Endothelial cell of umbilical vein (primary cell): Measurements from ENCODE around the gene PIM1. TPM values are rescaled to one million over a fixed set of nuclear protein-coding genes. Genes with fewer than 3 reads are reported as not detected.

Experiments
- BruUV-seq: library from RNA; stranded (reverse); fragments of 400-500 nt; replicated peaks from 2 replicates; lab custom pipeline; 2021; lab: Mats Ljungman, UMichigan
- CTCF ChIA-PET: fragments of 300-600, 350-600 bp; sonication (Branson Sonifier 250); formaldehyde crosslinking; loops from one replicate; lab custom pipeline; 2021; ENCODE audit warnings: antibody characterized with exemption, inconsistent platforms; lab: Charles Lee
- POLR2A ChIA-PET: fragments of 300-600, 350-600 bp; sonication (Branson Sonifier 250); formaldehyde crosslinking; loops from one replicate; lab custom pipeline; 2021; ENCODE audit warnings: antibody characterized with exemption, inconsistent platforms; lab: Charles Lee
- DNase-seq: peaks from one replicate; pipeline ENCODE4 v3.0.0-alpha.2; 2011; ENCODE audit warnings: low read depth, low spot score
- FAIRE-seq: peaks from 2 replicates; lab custom pipeline; 2011; peaks lifted over from hg19 to GRCh38; lab: Jason Lieb, UNC
- H2AFZ ChIP-seq: 2 replicates; pipeline ENCODE4 v1.6.0; 2012; ENCODE audit warnings: low read depth, low read length, control low read depth, inconsistent platforms
- H3K27ac ChIP-seq: 2 replicates; pipeline ENCODE4 v1.5.1; 2011; ENCODE audit warnings: low read depth, mild to moderate bottlenecking, control low read depth, low read length, moderate library complexity; ENCODE audit not compliant: insufficient read depth
- H3K27me3 ChIP-seq, 2 experiments: 2 replicates each; pipeline versions ENCODE4 v1.6.0 to v1.6.1; 2011; ENCODE audit warnings: low read length in 2 of 2, mixed read lengths in 1 of 2; ENCODE audit not compliant: control insufficient read depth in 2 of 2, insufficient read depth in 2 of 2
- H3K36me3 ChIP-seq, 2 experiments: 2 replicates in 1 of 2; 3 replicates in 1 of 2; pipeline ENCODE4 v1.5.1; 2011; ENCODE audit warnings: low read length in 2 of 2, mild to moderate bottlenecking in 1 of 2, moderate library complexity in 1 of 2; ENCODE audit not compliant: control insufficient read depth in 2 of 2, insufficient read depth in 2 of 2; ENCODE audit errors: extremely low read depth in 1 of 2
- H3K4me1 ChIP-seq: 3 replicates; pipeline ENCODE4 v1.5.1; 2011; ENCODE audit warnings: mild to moderate bottlenecking, low read length; ENCODE audit not compliant: control insufficient read depth, insufficient read depth; ENCODE audit errors: extremely low read depth
- H3K4me2 ChIP-seq: 2 replicates; pipeline ENCODE4 v1.6.1; 2011; ENCODE audit warnings: low read length, control low read depth, mixed read lengths; ENCODE audit not compliant: insufficient read depth
- H3K4me3 ChIP-seq, 3 experiments: fragments of 200-600 bp in 1 of 3; sonication (generic), shearing (Covaris generic) in 1 of 3; replicated peaks in 1 of 3; 2 replicates each; pipeline ENCODE4 v1.5.1; 2011 to 2016; ENCODE audit warnings: control low read depth in 3 of 3, low read length in 3 of 3, mild to moderate bottlenecking in 2 of 3, inconsistent platforms in 1 of 3, low read depth in 1 of 3, moderate library complexity in 1 of 3; ENCODE audit not compliant: insufficient read depth in 1 of 3
- H3K79me2 ChIP-seq: 2 replicates; pipeline ENCODE4 v1.6.0; 2012; ENCODE audit warnings: low read length, inconsistent platforms; ENCODE audit not compliant: control insufficient read depth, insufficient read depth
- H3K9ac ChIP-seq: replicated peaks from 2 replicates; pipeline ENCODE3; 2011; ENCODE audit warnings: low read length, control low read depth; ENCODE audit not compliant: insufficient read depth; ENCODE audit errors: extremely low read depth
- H3K9me1 ChIP-seq: replicated peaks from 3 replicates; pipeline ENCODE4 v1.6.0; 2011; ENCODE audit warnings: mild to moderate bottlenecking, low read length; ENCODE audit not compliant: control insufficient read depth, insufficient read depth; ENCODE audit errors: extremely low read depth
- H3K9me3 ChIP-seq: replicated peaks from 2 replicates; pipeline ENCODE4 v1.5.1; 2012; ENCODE audit warnings: low read length, inconsistent platforms; ENCODE audit not compliant: control insufficient read depth, insufficient read depth
- H4K20me1 ChIP-seq: replicated peaks from 2 replicates; pipeline ENCODE3; 2011; ENCODE audit warnings: mild to moderate bottlenecking, low read length; ENCODE audit not compliant: control insufficient read depth, insufficient read depth; ENCODE audit errors: extremely low read depth
- EZH2 ChIP-seq: IDR thresholded peaks from 2 replicates; pipeline ENCODE4 v1.6.1; 2012; ENCODE audit warnings: borderline replicate concordance, low read depth, mild to moderate bottlenecking, moderate library complexity, low read length, inconsistent platforms; ENCODE audit not compliant: severe bottlenecking
- FOS ChIP-seq: IDR thresholded peaks from 2 replicates; pipeline ENCODE4 v1.6.1; 2011; ENCODE audit warnings: mild to moderate bottlenecking, low read length, moderate library complexity, borderline replicate concordance; ENCODE audit not compliant: insufficient read depth
- GATA2 ChIP-seq: IDR thresholded peaks from 2 replicates; pipeline ENCODE4 v1.7.0; 2011; ENCODE audit warnings: low read depth, mild to moderate bottlenecking, moderate library complexity, mixed read lengths, low read length; ENCODE audit not compliant: insufficient read length, insufficient read depth
- JUN ChIP-seq: IDR thresholded peaks from 2 replicates; pipeline ENCODE4 v1.6.1; 2011; ENCODE audit warnings: borderline replicate concordance, low read depth; ENCODE audit not compliant: insufficient read length, insufficient read depth
- MYC ChIP-seq: IDR thresholded peaks from one replicate; pipeline ENCODE4 v1.6.1; 2011; ENCODE audit warnings: mild to moderate bottlenecking, low read depth, low read length
- POLR2A ChIP-seq: IDR thresholded peaks from 2 replicates; pipeline ENCODE4 v1.6.1; 2012; ENCODE audit warnings: low read depth, mild to moderate bottlenecking, control low read depth, low read length
- POLR2AphosphoS5 ChIP-seq: IDR thresholded peaks from 2 replicates; pipeline ENCODE4 v1.6.1; 2012; ENCODE audit warnings: low read depth, mild to moderate bottlenecking, control low read depth, low read length, moderate library complexity; ENCODE audit not compliant: insufficient read depth
- dilution Hi-C: fragments of 300-500 bp; cut with MboI; formaldehyde crosslinking; loops from one replicate; pipeline ENCODE4 v1.15.0; 2019; ENCODE audit warnings: low sequenced_read_pairs; ENCODE audit not compliant: extremely low pct_ligation_motif_present
- intact Hi-C: fragments of 100-400 bp; cut with micrococcal nuclease; formaldehyde crosslinking; loops from one replicate; pipeline ENCODE4 v1.10.0; 2022
- polyA plus RNA-seq, 4 experiments: library from polyadenylated mRNA; depleted of rRNA in 3 of 4; stranded (reverse) in 3 of 4; unstranded in 1 of 4; fragments of >200 nt; gene quantifications; 2 replicates each; pipeline versions ENCODE4 v1.2.1 to v1.2.3, GENCODE V29; 2011 to 2012; ENCODE audit warnings: missing spikeins in 1 of 4
- total RNA-seq: library from RNA; stranded (reverse); gene quantifications from 2 replicates; pipeline ENCODE4 v1.2.3, GENCODE V29; 2021
- TF ChIP-seq, protein P1 (sequence below), 2 donors: IDR thresholded peaks; 1 replicate in 1 of 2; 2 replicates in 1 of 2; pipeline ENCODE4 v1.5.1; 2011; ENCODE audit warnings: low read length in 2 of 2, mild to moderate bottlenecking in 2 of 2, moderate library complexity in 2 of 2, control low read depth in 1 of 2, inconsistent platforms in 1 of 2, low read depth in 1 of 2; ENCODE audit not compliant: insufficient read depth in 1 of 2; ENCODE audit errors: extremely low read depth in 1 of 2
- TF ChIP-seq, protein P2 (sequence below): IDR thresholded peaks from 2 replicates; pipeline ENCODE4 v1.6.1; 2011; ENCODE audit not compliant: insufficient read depth, insufficient read length

PIM1 gene
- total and polyA plus RNA-seq, 2 donors (not counting 3 experiments of a cell fraction or from before 2014, with no cell fraction given) = 9.2 to 11.3 TPM

DNA sequence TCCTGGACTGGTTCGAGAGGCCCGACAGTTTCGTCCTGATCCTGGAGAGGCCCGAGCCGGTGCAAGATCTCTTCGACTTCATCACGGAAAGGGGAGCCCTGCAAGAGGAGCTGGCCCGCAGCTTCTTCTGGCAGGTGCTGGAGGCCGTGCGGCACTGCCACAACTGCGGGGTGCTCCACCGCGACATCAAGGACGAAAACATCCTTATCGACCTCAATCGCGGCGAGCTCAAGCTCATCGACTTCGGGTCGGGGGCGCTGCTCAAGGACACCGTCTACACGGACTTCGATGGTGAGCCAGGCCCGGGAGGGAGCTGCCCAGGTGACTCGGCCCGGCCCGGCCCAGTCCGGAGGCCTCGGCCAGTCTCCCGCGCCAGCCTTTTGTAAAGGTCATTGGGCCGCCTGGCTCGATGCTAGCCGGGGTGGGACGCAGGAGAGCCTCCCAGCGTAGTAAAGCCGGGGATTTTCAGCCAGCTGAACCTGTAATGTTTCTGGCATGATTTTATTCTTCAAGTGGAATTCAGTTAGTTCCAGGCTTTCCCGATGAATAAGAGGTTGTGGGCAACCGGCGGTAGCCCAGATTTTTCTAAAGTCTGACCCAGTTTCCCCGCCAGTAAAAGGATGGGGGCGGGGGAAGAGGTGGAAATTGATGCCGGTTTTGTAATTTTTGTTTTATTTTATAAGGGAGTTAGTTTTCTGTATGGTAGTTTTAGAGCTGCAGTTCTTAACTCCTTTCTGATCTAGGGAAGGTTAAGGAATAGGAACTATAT, 1.4 kb downstream of the PIM1 start:
- Histone ChIP-seq H3K4me1 (peaks cover 22% of the 10 kb centered on the region), H3K9ac (peak overlapping the region; percentile 86), H3K9me3 (no peaks in the 10 kb centered on the region), H3K27me3 (no peaks in the 10 kb centered on the region), H4K20me1 (no peaks in the 10 kb centered on the region), H3K36me3 (peaks cover 5 to 15% of the 10 kb centered on the region in 2 experiments), H3K9me1 (no peaks in the 10 kb centered on the region), H3K4me2 (peak overlapping the region; percentile 92), H3K4me3 (peak overlapping the region; percentile 61 to 95 (median 74)), H3K79me2 (peaks cover 2% of the 10 kb centered on the region), H3K27ac (peak overlapping the region; percentile 62), H2AFZ (peak overlapping the region; percentile 89)
- DNase-seq (peak; percentile 48), FAIRE-seq (peak; percentile 77)
- intact Hi-C loops (no loop called here), dilution Hi-C loops (no loop called here)
- CTCF ChIA-PET = interaction anchor here (0.7 to 6.8 kb wide), 23 partner anchors 10 to 286 kb away, joined by 3 to 399 read pairs (median 7); no protein-coding TSS in a partner anchor
- BruUV-seq = no TSS peak
- no peak for TF ChIP-seq MYC
- no peak for TF ChIP-seq POLR2A
- TF ChIP-seq JUN = no peak
- TF ChIP-seq FOS = no peak
- TF ChIP-seq, protein P1, sequence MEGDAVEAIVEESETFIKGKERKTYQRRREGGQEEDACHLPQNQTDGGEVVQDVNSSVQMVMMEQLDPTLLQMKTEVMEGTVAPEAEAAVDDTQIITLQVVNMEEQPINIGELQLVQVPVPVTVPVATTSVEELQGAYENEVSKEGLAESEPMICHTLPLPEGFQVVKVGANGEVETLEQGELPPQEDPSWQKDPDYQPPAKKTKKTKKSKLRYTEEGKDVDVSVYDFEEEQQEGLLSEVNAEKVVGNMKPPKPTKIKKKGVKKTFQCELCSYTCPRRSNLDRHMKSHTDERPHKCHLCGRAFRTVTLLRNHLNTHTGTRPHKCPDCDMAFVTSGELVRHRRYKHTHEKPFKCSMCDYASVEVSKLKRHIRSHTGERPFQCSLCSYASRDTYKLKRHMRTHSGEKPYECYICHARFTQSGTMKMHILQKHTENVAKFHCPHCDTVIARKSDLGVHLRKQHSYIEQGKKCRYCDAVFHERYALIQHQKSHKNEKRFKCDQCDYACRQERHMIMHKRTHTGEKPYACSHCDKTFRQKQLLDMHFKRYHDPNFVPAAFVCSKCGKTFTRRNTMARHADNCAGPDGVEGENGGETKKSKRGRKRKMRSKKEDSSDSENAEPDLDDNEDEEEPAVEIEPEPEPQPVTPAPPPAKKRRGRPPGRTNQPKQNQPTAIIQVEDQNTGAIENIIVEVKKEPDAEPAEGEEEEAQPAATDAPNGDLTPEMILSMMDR (IDR thresholded peaks at IDR 0.05; ENCODE audit: extremely low read depth in 1 of 2, insufficient read depth in 1 of 2, low read depth in 1 of 2, low read length in 2 of 2) = no peak
- TF ChIP-seq GATA2 = no peak
- no peak for TF ChIP-seq EZH2
- TF ChIP-seq, protein P2, sequence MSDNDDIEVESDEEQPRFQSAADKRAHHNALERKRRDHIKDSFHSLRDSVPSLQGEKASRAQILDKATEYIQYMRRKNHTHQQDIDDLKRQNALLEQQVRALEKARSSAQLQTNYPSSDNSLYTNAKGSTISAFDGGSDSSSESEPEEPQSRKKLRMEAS = no peak
- TF ChIP-seq POLR2AphosphoS5 = no peak
- POLR2A ChIA-PET = interaction anchor here (1.0 to 1.6 kb wide), 3 partner anchors 112 to 142 kb away, joined by 3 to 7 read pairs (median 5); no protein-coding TSS in a partner anchor
